Jurkat, Clone E6-1 (cell line): ENCODE measurements around the gene TEX53. TPM values are rescaled to one million over a fixed set of nuclear protein-coding genes. Genes with fewer than 3 reads are reported as not detected.

Experiments used
- DNase-seq: peaks from one replicate; pipeline ENCODE4 v3.0.0-alpha.2; 2011; ENCODE audit warnings: low read depth, low spot score
- H3K4me3 ChIP-seq: 2 replicates; pipeline ENCODE4 v1.5.1; 2011; ENCODE audit warnings: mild to moderate bottlenecking, low read length, control low read depth, moderate library complexity
- polyA plus RNA-seq: library from polyadenylated mRNA; unstranded; fragments of >200 nt; gene quantifications from one replicate; pipeline ENCODE4 v1.2.1, GENCODE V29; 2012; ENCODE audit warnings: missing spikeins; ENCODE audit not compliant: insufficient read length, insufficient read depth

The TEX53 gene
- not detected for polyA plus RNA-seq

DNA sequence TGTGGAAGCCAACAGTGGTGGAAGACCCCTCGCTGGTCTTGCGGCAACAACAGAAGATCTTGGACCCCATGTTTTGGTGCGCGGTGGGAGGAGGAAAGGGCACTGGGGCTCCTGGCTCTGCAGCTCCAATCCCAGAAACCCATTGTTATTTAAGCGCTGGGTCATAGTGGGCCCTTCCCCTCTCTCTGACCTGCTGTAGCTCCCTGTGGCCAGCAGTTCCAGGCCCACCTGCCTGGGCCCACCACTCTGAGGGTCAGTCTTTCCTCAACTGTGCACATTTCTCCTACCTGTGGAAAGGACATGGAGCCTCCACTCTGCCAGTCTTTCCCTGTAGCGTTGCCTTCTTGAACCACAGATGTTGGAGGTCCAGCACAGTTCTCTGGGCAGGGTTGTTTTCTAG is at the start of gene TEX53:
Gene TEX53 (minus strand): TSS at position 101 of the 400 bp plus-strand sequence. CDS start 31 bp downstream, at position 70.
- no peak within 1 kb of the TSS for H3K4me3 ChIP-seq
- DNase-seq: no peak

DNA sequence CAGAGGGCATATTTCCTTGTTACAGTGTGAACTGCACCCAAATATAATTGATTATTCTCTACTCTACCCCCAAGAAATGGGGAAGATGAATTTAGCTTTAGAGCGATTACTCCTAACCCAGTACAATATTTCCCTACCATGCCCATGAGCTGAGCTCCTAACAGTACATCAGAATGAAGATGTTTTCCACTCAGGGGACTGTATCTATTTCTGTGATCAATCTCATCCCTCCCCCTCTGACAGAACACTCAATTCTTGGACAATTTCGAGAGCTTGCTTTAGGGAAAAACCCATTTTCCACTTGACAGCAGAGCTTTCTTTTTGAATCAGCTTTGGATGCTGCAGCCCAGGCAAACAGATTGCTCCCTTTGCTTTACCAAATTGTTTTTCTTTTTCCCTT is 49.1 kb upstream of the TEX53 start:
- no peak overlapping the region for H3K4me3 ChIP-seq
- DNase-seq: no peak

DNA sequence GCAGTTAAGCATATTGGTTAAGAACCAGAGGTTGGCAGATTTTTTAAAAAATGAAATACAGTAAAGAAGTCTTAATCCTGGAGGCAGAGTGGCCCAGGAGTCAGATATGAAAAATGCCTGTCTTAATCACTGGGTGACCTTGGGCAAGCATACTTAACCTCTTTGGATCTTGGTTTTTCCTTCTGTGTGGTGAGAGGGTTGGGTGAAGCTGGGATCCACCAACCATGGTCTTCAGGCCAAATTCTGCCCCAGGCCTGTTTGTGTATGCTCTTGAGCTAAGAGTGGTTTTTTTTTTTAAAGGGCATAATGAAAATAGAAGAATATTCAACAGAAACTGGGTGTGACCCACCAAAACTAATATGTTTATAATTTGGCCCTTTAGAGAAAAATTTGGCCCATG is 44.4 kb upstream of the TEX53 start:
- no peak for DNase-seq
- no peak overlapping the region for H3K4me3 ChIP-seq

GRCh38 chr9:114697951-114698351 is 40.3 kb upstream of the TEX53 start:
- no peak overlapping the region for H3K4me3 ChIP-seq
- DNase-seq: no peak

GRCh38 chr9:114696814-114697544 is 39.4 kb upstream of the TEX53 start:
- no peak for DNase-seq
- no peak overlapping the region for H3K4me3 ChIP-seq

GRCh38 chr9:114695948-114696347 is 38.3 kb upstream of the TEX53 start:
- no peak overlapping the region for H3K4me3 ChIP-seq
- DNase-seq: no peak

DNA sequence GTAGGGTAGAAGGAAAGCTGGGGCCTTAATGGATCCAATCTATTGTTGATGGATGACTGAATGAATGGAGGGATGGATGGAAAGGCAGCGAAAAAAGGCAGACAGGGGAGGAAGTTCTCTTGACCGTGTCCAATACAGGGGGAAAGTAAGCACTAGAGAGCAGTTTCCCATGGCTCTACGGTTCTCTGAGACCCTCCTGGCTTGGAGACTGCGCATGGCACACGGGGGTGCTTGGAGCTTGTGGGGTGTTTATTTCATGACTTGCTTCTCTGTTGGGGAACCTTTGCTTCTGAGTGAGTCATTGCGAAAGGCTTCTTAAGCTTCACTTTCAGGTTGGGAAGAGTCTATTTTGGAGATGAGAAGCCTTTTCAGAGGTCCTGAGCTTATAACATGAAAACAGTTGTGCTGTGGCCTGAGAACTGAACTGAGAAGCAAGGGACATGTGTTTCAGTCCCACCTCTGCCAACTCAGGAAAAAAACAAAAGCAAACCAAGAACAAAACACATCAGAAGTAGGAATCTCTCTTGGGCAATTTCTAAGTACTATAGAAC is 37.2 kb upstream of the TEX53 start:
- DNase-seq: no peak
- H3K4me3 ChIP-seq: no peak overlapping the region

GRCh38 chr9:114694146-114694545 is 36.5 kb upstream of the TEX53 start:
- H3K4me3 ChIP-seq: no peak overlapping the region
- no peak for DNase-seq

- no peak for DNase-seq
- H3K4me3 ChIP-seq: no peak overlapping the region
Measured at GRCh38 chr9:114693248-114693855, 35.7 kb upstream of the TEX53 start.

DNA sequence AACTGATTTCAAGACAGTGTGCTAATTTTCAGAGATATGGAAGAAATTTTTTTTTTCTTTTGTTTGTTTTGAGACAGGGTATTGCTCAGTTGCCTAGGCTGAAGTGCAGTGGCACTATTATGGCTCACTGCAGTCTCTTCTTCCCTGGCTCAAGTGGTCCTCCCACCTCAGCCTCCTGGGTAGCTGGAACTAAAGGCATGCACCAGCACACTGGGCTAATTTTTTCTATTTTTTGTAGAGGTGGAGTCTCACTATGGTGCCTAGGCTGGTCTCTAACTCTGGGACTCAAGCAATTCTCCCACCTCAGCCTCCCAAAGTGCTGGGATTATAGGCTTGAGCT is 34.3 kb upstream of the TEX53 start:
- no peak for DNase-seq
- no peak overlapping the region for H3K4me3 ChIP-seq

DNA sequence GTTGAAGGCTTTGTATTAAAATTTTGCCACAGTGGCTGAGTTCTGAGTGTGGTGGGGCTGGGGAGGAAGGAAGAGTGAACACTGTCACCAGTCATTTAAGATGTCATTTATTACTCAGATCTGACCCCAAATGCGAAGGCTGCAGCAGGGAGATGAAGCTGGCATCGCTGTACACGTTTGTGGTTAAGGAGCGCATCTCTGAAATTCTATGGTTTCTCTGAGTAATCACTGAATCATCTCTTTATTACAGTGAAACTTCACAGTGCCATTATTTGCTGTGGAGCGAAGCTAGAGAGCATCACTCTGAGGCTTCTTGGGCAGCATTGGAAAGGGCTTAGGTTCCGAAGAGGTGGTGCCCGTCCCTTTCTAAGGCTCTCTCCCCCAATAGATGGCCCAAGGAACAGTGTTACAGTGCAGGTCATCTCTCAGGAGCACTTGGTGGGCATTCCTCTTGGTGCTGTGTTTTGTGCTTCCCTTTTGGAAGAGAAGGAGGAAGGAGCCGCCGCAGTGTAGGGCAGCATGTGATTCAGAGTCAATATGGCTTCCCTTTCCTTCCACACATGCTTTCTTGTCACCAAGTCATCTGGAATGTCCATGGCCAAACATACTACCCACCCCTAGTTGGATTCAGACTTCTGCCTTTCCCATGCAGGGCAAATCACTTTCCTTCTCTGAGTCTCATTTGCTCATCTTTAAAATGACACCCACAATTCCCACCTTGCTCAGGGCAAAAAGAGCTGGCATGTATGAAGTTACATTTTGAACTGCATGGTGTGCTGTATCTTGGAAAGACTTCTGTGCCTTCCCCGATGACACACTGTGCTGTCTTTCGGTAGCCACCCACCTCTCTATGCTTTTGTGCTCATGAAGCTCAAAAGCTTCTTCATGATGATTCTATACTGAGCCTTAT is 33.7 kb upstream of the TEX53 start:
- H3K4me3 ChIP-seq: no peak overlapping the region
- DNase-seq: no peak

DNA sequence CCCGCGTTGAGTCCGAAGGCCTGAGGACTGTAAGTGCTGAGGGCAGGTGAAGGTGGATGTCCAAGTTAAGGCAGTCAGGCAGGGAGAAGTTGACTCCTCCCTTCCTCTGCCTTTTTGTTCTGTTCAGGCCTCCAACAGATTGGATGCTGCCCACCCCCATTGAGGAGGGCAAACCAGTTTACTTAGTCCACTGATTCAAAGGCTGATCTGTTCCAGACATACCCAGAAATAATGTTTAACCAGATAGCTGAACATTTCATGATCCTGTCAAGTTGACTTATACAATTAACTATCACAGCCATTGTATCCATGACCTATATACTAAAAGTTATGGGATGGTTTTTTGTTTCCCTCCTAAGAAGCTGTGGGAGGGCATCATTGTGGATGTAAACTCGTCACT is 32.7 kb upstream of the TEX53 start:
- no peak for DNase-seq
- H3K4me3 ChIP-seq: no peak overlapping the region

GRCh38 chr9:114689813-114690212 is 32.2 kb upstream of the TEX53 start:
- no peak for DNase-seq
- no peak overlapping the region for H3K4me3 ChIP-seq

GRCh38 chr9:114688909-114689610 is 31.5 kb upstream of the TEX53 start:
- H3K4me3 ChIP-seq: no peak overlapping the region
- DNase-seq: no peak

DNA sequence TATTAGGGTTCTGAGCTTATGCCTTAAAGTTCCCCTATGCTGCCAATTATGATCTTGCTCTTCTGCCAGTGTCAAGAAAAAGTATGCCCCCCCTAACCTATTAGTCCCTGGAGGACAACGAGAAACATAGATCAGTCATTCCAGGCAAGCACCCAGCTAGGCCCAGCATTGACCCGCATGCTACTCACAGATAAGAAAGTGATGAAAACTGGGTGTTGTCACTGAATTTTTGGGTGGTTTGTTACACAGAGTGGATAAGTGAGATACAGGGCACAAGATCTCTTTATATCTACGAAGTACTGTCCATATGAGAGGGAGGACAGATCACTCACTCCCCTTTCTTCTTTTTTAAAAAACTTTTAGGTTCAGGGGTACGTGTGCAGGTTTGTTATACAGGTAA is 30.8 kb upstream of the TEX53 start:
- H3K4me3 ChIP-seq: no peak overlapping the region

DNA sequence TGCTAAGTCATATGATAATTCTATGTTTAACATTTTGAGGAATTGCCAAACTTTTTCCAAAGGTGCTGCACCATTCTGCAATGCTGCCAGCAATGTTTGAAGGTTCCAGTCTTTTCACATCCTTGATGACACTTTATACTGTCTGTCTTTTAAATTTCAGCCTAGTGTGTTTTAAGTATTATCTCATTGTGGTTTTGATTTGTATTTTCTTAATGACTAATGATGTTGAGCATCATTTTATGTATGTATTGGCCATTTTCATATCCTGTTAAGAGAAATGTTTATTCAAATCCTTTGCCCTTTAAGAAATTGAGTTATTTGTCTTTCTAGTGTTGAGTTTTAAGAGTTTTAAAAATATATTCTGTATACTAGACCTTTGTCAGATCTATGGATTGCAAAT is 29.4 kb upstream of the TEX53 start:
- H3K4me3 ChIP-seq: no peak overlapping the region
- DNase-seq: no peak

More for the DNA sequence above, 30.8 kb upstream of the TEX53 start:
- no peak for DNase-seq

DNA sequence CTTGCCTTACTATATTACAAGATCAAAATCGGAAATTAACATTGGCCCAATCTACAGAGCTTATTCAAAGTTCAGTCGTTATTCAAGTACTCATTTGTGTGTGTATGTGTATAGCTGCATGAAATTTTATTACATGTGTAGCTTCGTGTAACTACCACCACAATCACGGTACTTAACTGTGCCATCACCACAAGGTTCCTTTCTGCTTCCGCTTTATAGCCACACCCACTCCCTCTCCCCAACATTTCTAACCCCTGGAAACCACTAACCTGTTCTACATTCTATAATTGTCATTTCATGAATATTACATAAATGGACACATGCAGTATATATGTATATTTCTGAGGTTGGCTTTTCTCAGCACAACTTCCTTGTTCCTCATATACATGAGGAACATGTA is 28.3 kb upstream of the TEX53 start:
- no peak for DNase-seq
- H3K4me3 ChIP-seq: no peak overlapping the region

DNA sequence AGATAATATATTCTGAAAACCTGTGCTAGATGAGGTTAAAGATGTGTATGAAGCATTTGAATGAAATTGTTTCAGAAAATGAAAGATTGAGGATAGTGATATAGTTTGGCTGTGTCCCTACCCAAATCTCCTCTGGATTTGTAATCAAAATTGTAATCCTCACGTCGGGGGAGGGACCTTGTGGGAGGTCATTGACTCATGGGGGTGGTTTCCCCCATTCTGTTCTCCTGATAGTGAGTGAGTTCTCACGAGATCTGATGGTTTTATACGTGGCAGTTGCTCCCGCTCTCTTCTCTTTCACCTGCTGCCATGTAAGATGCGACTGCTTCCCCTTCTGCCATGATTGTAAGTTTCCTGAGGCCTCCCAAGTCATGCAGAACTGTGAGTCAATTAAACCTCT is 26.4 kb upstream of the TEX53 start:
- no peak overlapping the region for H3K4me3 ChIP-seq
- no peak for DNase-seq

DNA sequence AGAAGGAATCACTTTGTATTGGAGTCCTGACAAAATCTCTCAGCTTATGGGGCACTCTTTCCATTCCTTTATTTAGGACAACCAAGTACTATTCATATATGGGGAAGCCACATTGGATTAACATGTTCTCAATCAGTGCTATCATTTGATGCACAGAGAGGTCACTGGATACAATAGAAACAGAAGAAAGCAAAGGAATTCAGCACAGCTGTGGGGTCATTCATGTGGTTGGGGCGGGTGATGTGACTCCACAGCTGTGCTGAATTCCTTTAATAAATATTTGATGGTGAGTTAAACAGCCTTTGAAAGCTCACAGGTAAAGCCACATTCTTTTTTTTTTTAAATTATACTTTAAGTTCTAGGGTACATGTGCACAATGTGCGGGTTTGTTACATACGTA is 25.2 kb upstream of the TEX53 start:
- no peak for DNase-seq

More for the DNA sequence above, 25.2 kb upstream of the TEX53 start:
- no peak overlapping the region for H3K4me3 ChIP-seq
